Measurements from ENCODE around the gene SPEN. TPM values are rescaled to one million over a fixed set of nuclear protein-coding genes. Genes with fewer than 3 reads are reported as not detected.

SPEN gene
- polyA plus RNA-seq, 1 of the 3 experiments (the other 2 are of a cell fraction): 6.1 TPM

- no peak overlapping the region for H3K27ac ChIP-seq (ENCODE audit: low read depth in 2 of 2, low read length in 1 of 2)
- H3K4me3 ChIP-seq (ENCODE audit: low read depth in 2 of 2, low read length in 1 of 2): no peak overlapping the region
- ChIA-PET CTCF (interaction anchor here (1.2 to 1.5 kb wide), 2 partner anchors 174 to 197 kb away, joined by 3 to 5 read pairs; no protein-coding TSS in a partner anchor), POLR2A (no interaction called here)
- H3K79me2 ChIP-seq (ENCODE audit: insufficient read depth): no peaks in the 10 kb centered on the region
- H3K27me3 ChIP-seq (ENCODE audit: insufficient read depth): no peaks in the 10 kb centered on the region
- H3K4me1 ChIP-seq (ENCODE audit: control insufficient read depth in 1 of 2, insufficient read depth in 2 of 2, low read depth in 1 of 2, low read length in 1 of 2): no peaks in the 10 kb centered on the region
- H3K36me3 ChIP-seq (replicated peaks in 1 of 2; ENCODE audit: control insufficient read depth in 1 of 2, insufficient read depth in 2 of 2, low read length in 1 of 2): no peaks in the 10 kb centered on the region
- WGBS (ENCODE audit: low lambda C conversion rate): 76% methylated on average over 7 of the region's 13 CpGs
- no peaks in the 10 kb centered on the region for H3K9me3 ChIP-seq
- TF ChIP-seq TCF12 (IDR thresholded peaks at IDR 0.05) (no peak), NFIC (IDR thresholded peaks at IDR 0.05; ENCODE audit: borderline replicate concordance) (no peak), FOSL2 (IDR thresholded peaks at IDR 0.05; ENCODE audit: borderline replicate concordance, low read depth) (no peak), YY1 (IDR thresholded peaks at IDR 0.05; ENCODE audit: low read depth) (no peak), TAF1 (IDR thresholded peaks at IDR 0.05; ENCODE audit: borderline replicate concordance, low read depth, low read length) (no peak), GATA2 (CRISPR knock-in tag; IDR thresholded peaks at IDR 0.05) (no peak), ZBTB33 (IDR thresholded peaks at IDR 0.05; ENCODE audit: borderline replicate concordance, low read depth) (no peak), RCOR1 (IDR thresholded peaks at IDR 0.05; ENCODE audit: low read length) (no peak), MAX (IDR thresholded peaks at IDR 0.05; ENCODE audit: low read depth) (no peak), JUND (IDR thresholded peaks at IDR 0.05) (no peak), EP300 (IDR thresholded peaks at IDR 0.05; ENCODE audit: borderline replicate concordance in 1 of 2, low read depth in 1 of 2, low read length in 1 of 2) (no peak), RAD21 (IDR thresholded peaks at IDR 0.05; ENCODE audit: low read length) (no peak), FOXM1 (IDR thresholded peaks at IDR 0.05; ENCODE audit: low read depth) (no peak), RXRA (IDR thresholded peaks at IDR 0.05; ENCODE audit: borderline replicate concordance, low read depth) (no peak), MXI1 (IDR thresholded peaks at IDR 0.05; ENCODE audit: low read depth, low read length) (no peak), FOXJ3 (CRISPR knock-in tag; IDR thresholded peaks at IDR 0.05) (no peak), IRF3 (IDR thresholded peaks at IDR 0.05; ENCODE audit: low read depth, low read length) (no peak), USF2 (IDR thresholded peaks at IDR 0.05; ENCODE audit: borderline replicate concordance, low read depth, low read length) (no peak), USF1 (IDR thresholded peaks at IDR 0.05; ENCODE audit: borderline replicate concordance, low read depth) (no peak)
- no peaks in the 10 kb centered on the region for H3K9me2 ChIP-seq
- no peak overlapping the region for H2AFZ ChIP-seq (ENCODE audit: low read depth)
- H3F3A ChIP-seq (replicated peaks; ENCODE audit: insufficient read depth): no peaks in the 10 kb centered on the region
- no peaks in the 10 kb centered on the region for H4K20me1 ChIP-seq (ENCODE audit: insufficient read depth)
- no peak for DNase-seq
- no peak overlapping the region for H3K4me2 ChIP-seq
- no peak overlapping the region for H3K9ac ChIP-seq
Measured at GRCh38 chr1:15988856-15989736, 141.6 kb downstream of the SPEN start.
